ENCODE measurements around the gene CMKLR1. TPM values are rescaled to one million over a fixed set of nuclear protein-coding genes. Genes with fewer than 3 reads are reported as not detected.

Gene CMKLR1
- total and polyA plus RNA-seq, 9 of the 15 experiments (the other 6 are each of a cell fraction or from before 2014, with no cell fraction given), result 0.11 to 1.4 (median 0.20) TPM

GRCh38 chr12:108341356-108341755, 2.2 kb upstream of the CMKLR1 start:
- Histone ChIP-seq H3K4me3 (no peak overlapping the region), H3K36me3 (ENCODE audit: control insufficient read depth, insufficient read depth, low read length) (no peaks in the 10 kb centered on the region), H3K9me1 (ENCODE audit: control insufficient read depth, insufficient read depth, low read length) (no peaks in the 10 kb centered on the region), H3K27me3 (ENCODE audit: control insufficient read depth in 2 of 2, insufficient read depth in 2 of 2, low read length in 2 of 2) (no peaks in the 10 kb centered on the region), H3K4me1 (replicated peaks in 1 of 2; ENCODE audit: control insufficient read depth in 2 of 2, insufficient read depth in 2 of 2, low read length in 2 of 2) (peaks cover 18 to 22% of the 10 kb centered on the region in 2 experiments; a peak in 4 of 5 replicates), H3K4me2 (ENCODE audit: insufficient read depth, low read length) (no peak overlapping the region), H3K27ac (ENCODE audit: extremely low read depth, low read depth, low read length) (no peak overlapping the region), H4K20me1 (replicated peaks; ENCODE audit: control insufficient read depth, insufficient read depth, low read length) (no peaks in the 10 kb centered on the region), H3K9ac (ENCODE audit: insufficient read depth in 1 of 2, low read depth in 2 of 2, low read length in 2 of 2) (no peak overlapping the region), H3K9me3 (replicated peaks; ENCODE audit: control insufficient read depth, insufficient read depth, low read depth, low read length) (no peaks in the 10 kb centered on the region), H2AFZ (ENCODE audit: low read depth, low read length) (no peak overlapping the region), H3K79me2 (ENCODE audit: control insufficient read depth, insufficient read depth, low read length) (no peaks in the 10 kb centered on the region)
- 36% methylated on average over 3 of the region's 3 CpGs for WGBS (ENCODE audit: insufficient coverage, low coverage, missing lambda C conversion rate)
- ATAC-seq (no peak), DNase-seq (ENCODE audit: extremely low read depth in 1 of 4, low spot score in 3 of 4) (no peak), FAIRE-seq (peak; percentile 19)
- POLR2A ChIA-PET, result no interaction called here
- in situ Hi-C loops (cut with MboI), result no loop called here
- TF ChIP-seq NFE2 (IDR thresholded peaks at IDR 0.05; ENCODE audit: low read depth), result no peak
- TF ChIP-seq, protein P1, sequence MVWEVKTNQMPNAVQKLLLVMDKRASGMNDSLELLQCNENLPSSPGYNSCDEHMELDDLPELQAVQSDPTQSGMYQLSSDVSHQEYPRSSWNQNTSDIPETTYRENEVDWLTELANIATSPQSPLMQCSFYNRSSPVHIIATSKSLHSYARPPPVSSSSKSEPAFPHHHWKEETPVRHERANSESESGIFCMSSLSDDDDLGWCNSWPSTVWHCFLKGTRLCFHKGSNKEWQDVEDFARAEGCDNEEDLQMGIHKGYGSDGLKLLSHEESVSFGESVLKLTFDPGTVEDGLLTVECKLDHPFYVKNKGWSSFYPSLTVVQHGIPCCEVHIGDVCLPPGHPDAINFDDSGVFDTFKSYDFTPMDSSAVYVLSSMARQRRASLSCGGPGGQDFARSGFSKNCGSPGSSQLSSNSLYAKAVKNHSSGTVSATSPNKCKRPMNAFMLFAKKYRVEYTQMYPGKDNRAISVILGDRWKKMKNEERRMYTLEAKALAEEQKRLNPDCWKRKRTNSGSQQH (CRISPR knock-in tag; IDR thresholded peaks at IDR 0.05), result no peak
- TF ChIP-seq FOXM1 (IDR thresholded peaks at IDR 0.05; ENCODE audit: low read depth), result no peak
- TF ChIP-seq FOXM1 (CRISPR knock-in tag; IDR thresholded peaks at IDR 0.05; ENCODE audit: low read depth), result no peak
- no peak for TF ChIP-seq TCFL5 (CRISPR knock-in tag; conservative IDR thresholded peaks at IDR 0.05)
- no peak for TF ChIP-seq MEF2A (IDR thresholded peaks at IDR 0.05; ENCODE audit: control insufficient read depth, low read depth, low read length)
- no peak for TF ChIP-seq IFI16 (CRISPR knock-in tag; IDR thresholded peaks at IDR 0.05)
- TF ChIP-seq ZNF589 (CRISPR knock-in tag; IDR thresholded peaks at IDR 0.05; ENCODE audit: low read depth), result no peak
- CTCF ChIA-PET (ENCODE audit: low intra/inter-chr PET ratio), result no interaction called here
- intact Hi-C loops (cut with micrococcal nuclease), result no loop called here
- BruUV-seq (replicated peaks), result no TSS peak

All from K562 (cell line).